ENCODE data around the gene CACNA2D4.
"Not testable (repeated sequence)": the region's sequence is repeated elsewhere in the genome, so short reads cannot be mapped to it uniquely, and the experiment has no call there.

CACNA2D4 gene

GRCh38 chr12:1830401-1830845, 88.0 kb downstream of the CACNA2D4 start:
- no peak for DNase-seq (ENCODE audit: low spot score)

GRCh38 chr12:1829306-1829900, 89.0 kb downstream of the CACNA2D4 start:
- DNase-seq (ENCODE audit: low spot score): no peak

- DNase-seq (ENCODE audit: low spot score): no peak
Measured at GRCh38 chr12:1828856-1829255, 89.6 kb downstream of the CACNA2D4 start.

- DNase-seq (ENCODE audit: low spot score): no peak
Measured at GRCh38 chr12:1827826-1828805, 90.3 kb downstream of the CACNA2D4 start.

- DNase-seq (ENCODE audit: low spot score): no peak
Measured at GRCh38 chr12:1826867-1827705, 91.4 kb downstream of the CACNA2D4 start.

GRCh38 chr12:1826401-1826800, 92.1 kb downstream of the CACNA2D4 start:
- no peak for DNase-seq (ENCODE audit: low spot score)

GRCh38 chr12:1825382-1826102, 92.9 kb downstream of the CACNA2D4 start:
- DNase-seq (ENCODE audit: low spot score): no peak

- no peak for DNase-seq (ENCODE audit: low spot score)
Measured at GRCh38 chr12:1823237-1823636, 95.2 kb downstream of the CACNA2D4 start.

- DNase-seq (ENCODE audit: low spot score): no peak
Measured at GRCh38 chr12:1822699-1823098, 95.8 kb downstream of the CACNA2D4 start.

- DNase-seq (ENCODE audit: low spot score): no peak
Measured at GRCh38 chr12:1821805-1822204, 96.6 kb downstream of the CACNA2D4 start.

GRCh38 chr12:1820896-1821291, 97.6 kb downstream of the CACNA2D4 start:
- DNase-seq (ENCODE audit: low spot score): no peak

- DNase-seq (ENCODE audit: low spot score): no peak
Measured at GRCh38 chr12:1820191-1820895, 98.1 kb downstream of the CACNA2D4 start, which contains the start of gene LRTM2. TSS of gene LRTM2 (plus strand) at chr12:1820565. CDS start at chr12:1828149, 7,584 bp downstream.

- no peak for DNase-seq (ENCODE audit: low spot score)
Measured at GRCh38 chr12:1819571-1819970, 98.9 kb downstream of the CACNA2D4 start.

- no peak for DNase-seq (ENCODE audit: low spot score)
Measured at GRCh38 chr12:1819050-1819449, 99.4 kb downstream of the CACNA2D4 start.

GRCh38 chr12:1817928-1818327, 100.5 kb downstream of the CACNA2D4 start:
- not testable (repeated sequence) for DNase-seq (ENCODE audit: low spot score)

- DNase-seq (ENCODE audit: low spot score): no peak
Measured at GRCh38 chr12:1816730-1817348, 101.6 kb downstream of the CACNA2D4 start.

GRCh38 chr12:1815814-1816729, 102.4 kb downstream of the CACNA2D4 start:
- DNase-seq (ENCODE audit: low spot score): no peak

- DNase-seq (ENCODE audit: low spot score): no peak
Measured at GRCh38 chr12:1815108-1815507, 103.3 kb downstream of the CACNA2D4 start.

GRCh38 chr12:1814266-1814665, 104.2 kb downstream of the CACNA2D4 start:
- no peak for DNase-seq (ENCODE audit: low spot score)

Measured in RKO (cell line).